M059J (cell line): ENCODE measurements around the gene LSM12. TPM values are rescaled to one million over a fixed set of nuclear protein-coding genes. Genes with fewer than 3 reads are reported as not detected.
"Not testable (repeated sequence)": the region's sequence is repeated elsewhere in the genome, so short reads cannot be mapped to it uniquely, and the experiment has no call there.

ENCODE experiments used
- DNase-seq: peaks from one replicate; pipeline ENCODE4 v3.0.0-alpha.2; 2012; ENCODE audit warnings: low read depth
- total RNA-seq: library from RNA; depleted of rRNA; stranded (reverse); fragments of >200 nt; shearing (Covaris generic); gene quantifications from 2 replicates; pipeline ENCODE4 v1.2.3, GENCODE V29; 2014

The LSM12 gene
- total RNA-seq, 1 experiment from 2014 or later: 121 TPM

GRCh38 chr17:44007346-44008204 is 58.9 kb downstream of the LSM12 start:
- peak; percentile 62 for DNase-seq

- peak; percentile 97 for DNase-seq
Measured at GRCh38 chr17:44006598-44007345, 59.7 kb downstream of the LSM12 start.

GRCh38 chr17:44006272-44006597 is 60.2 kb downstream of the LSM12 start:
- DNase-seq: no peak

- no peak for DNase-seq
Measured at GRCh38 chr17:44005527-44006271, 60.8 kb downstream of the LSM12 start.

- DNase-seq: no peak
Measured at GRCh38 chr17:44004761-44005526, 61.5 kb downstream of the LSM12 start.

- DNase-seq: no peak
Measured at GRCh38 chr17:44004077-44004760, 62.3 kb downstream of the LSM12 start, which contains the start of gene NAGS. Gene NAGS, plus strand, starts transcription at chr17:44004622. Its CDS starts 42 bp downstream, at chr17:44004664.

GRCh38 chr17:44002141-44002848 is 64.2 kb downstream of the LSM12 start:
- peak; percentile 63 for DNase-seq

GRCh38 chr17:44001461-44001920 is 65.0 kb downstream of the LSM12 start:
- DNase-seq: no peak

GRCh38 chr17:44000871-44001460 is 65.5 kb downstream of the LSM12 start:
- no peak for DNase-seq

- DNase-seq: no peak
Measured at GRCh38 chr17:44000141-44000860, 66.2 kb downstream of the LSM12 start.

GRCh38 chr17:43999024-43999423 is 67.4 kb downstream of the LSM12 start:
- DNase-seq: no peak

GRCh38 chr17:43998552-43998951 is 67.9 kb downstream of the LSM12 start:
- DNase-seq: peak; percentile 57

GRCh38 chr17:43997180-43997579 is 69.3 kb downstream of the LSM12 start:
- DNase-seq: not testable (repeated sequence)

- no peak for DNase-seq
Measured at GRCh38 chr17:43995150-43995471, 71.4 kb downstream of the LSM12 start.

GRCh38 chr17:43994272-43995149 is 72.0 kb downstream of the LSM12 start:
- peak; percentile 52 for DNase-seq

GRCh38 chr17:43992641-43993040 is 73.8 kb downstream of the LSM12 start:
- no peak for DNase-seq

- no peak for DNase-seq
Measured at GRCh38 chr17:43988301-43988700, 78.2 kb downstream of the LSM12 start.
